PC-9 (cell line): Measurements from ENCODE around the gene COL5A1. TPM values are rescaled to one million over a fixed set of nuclear protein-coding genes. Genes with fewer than 3 reads are reported as not detected.

Experiments
- BruUV-seq: library from RNA; stranded (reverse); fragments of 400-500 nt; replicated peaks from 2 replicates; lab custom pipeline; 2021; lab: Mats Ljungman, UMichigan
- CTCF ChIA-PET: fragments of 300-600 bp; sonication (Branson Sonifier 250); formaldehyde crosslinking; loops from one replicate; lab custom pipeline; 2022; ENCODE audit warnings: antibody characterized with exemption; lab: Charles Lee
- POLR2A ChIA-PET: fragments of 300-600 bp; sonication (Branson Sonifier 250); formaldehyde crosslinking; loops from one replicate; lab custom pipeline; 2022; ENCODE audit warnings: antibody characterized with exemption; ENCODE audit not compliant: unreplicated experiment; lab: Charles Lee
- DNase-seq, 2 experiments: peaks; one replicate each; pipeline versions ENCODE4 v3.0.0 to v3.0.0-alpha.2; 2015 to 2022; ENCODE audit warnings: mixed read lengths in 1 of 2
- H2AFZ ChIP-seq: fragments of 200-600 bp; sonication (generic); 2 replicates; pipeline ENCODE4 v1.8.1; 2017; ENCODE audit warnings: antibody characterized with exemption
- H3F3A ChIP-seq: fragments of 200-600 bp; sonication (generic); 2 replicates; pipeline ENCODE4 v1.8.1; 2017; ENCODE audit warnings: antibody characterized with exemption, mild to moderate bottlenecking, low read depth; ENCODE audit not compliant: insufficient read depth
- H3K27ac ChIP-seq: fragments of 200-600 bp; sonication (generic); 2 replicates; pipeline ENCODE4 v1.6.1; 2016; ENCODE audit warnings: mixed run types
- H3K27me3 ChIP-seq: fragments of 200-600 bp; sonication (generic); 2 replicates; pipeline ENCODE4 v1.6.1; 2016; ENCODE audit warnings: low read depth, mixed run types; ENCODE audit not compliant: insufficient read depth
- H3K36me3 ChIP-seq: fragments of 200-600 bp; sonication (generic); 2 replicates; pipeline ENCODE4 v1.6.1; 2016; ENCODE audit warnings: low read depth, mixed run types
- H3K4me1 ChIP-seq: fragments of 200-600 bp; sonication (generic); replicated peaks from 2 replicates; pipeline ENCODE4 v1.6.1; 2016; ENCODE audit warnings: mixed run types; ENCODE audit not compliant: insufficient read depth
- H3K4me2 ChIP-seq: fragments of 200-600 bp; sonication (generic); 2 replicates; pipeline ENCODE4 v1.6.1; 2017; ENCODE audit warnings: mixed run types
- H3K4me3 ChIP-seq: fragments of 200-600 bp; sonication (generic); 2 replicates; pipeline ENCODE4 v1.6.1; 2016; ENCODE audit warnings: mixed run types
- H3K79me2 ChIP-seq: fragments of 200-600 bp; sonication (generic); 2 replicates; pipeline ENCODE4 v1.6.1; 2017; ENCODE audit warnings: low read depth, mixed run types
- H3K9me2 ChIP-seq: fragments of 200-600 bp; sonication (generic); 2 replicates; pipeline ENCODE4 v1.8.1; 2017; ENCODE audit warnings: mild to moderate bottlenecking; ENCODE audit not compliant: insufficient read depth
- H3K9me3 ChIP-seq: fragments of 200-600 bp; sonication (generic); 2 replicates; pipeline ENCODE4 v1.8.1; 2016; ENCODE audit warnings: low read depth; ENCODE audit not compliant: insufficient read depth
- H4K20me1 ChIP-seq: fragments of 200-600 bp; sonication (generic); 2 replicates; pipeline ENCODE4 v1.8.1; 2017; ENCODE audit not compliant: insufficient read depth
- EZH2 ChIP-seq: fragments of 200-600 bp; sonication (generic); IDR thresholded peaks from 2 replicates; pipeline ENCODE4 v1.8.0; 2017; ENCODE audit warnings: antibody characterized with exemption, low read depth
- intact Hi-C: fragments of 100-400 bp; cut with micrococcal nuclease; formaldehyde crosslinking; loops from one replicate; pipeline ENCODE4 v1.10.0; 2022; ENCODE audit not compliant: unreplicated experiment
- total RNA-seq: library from RNA; stranded (reverse); gene quantifications from 2 replicates; pipeline ENCODE4 v1.2.3, GENCODE V29; 2021
- TF ChIP-seq, protein P1 (sequence below): fragments of 200-600 bp; sonication (generic); conservative IDR thresholded peaks from 2 replicates; pipeline ENCODE4 v1.6.1; 2017; ENCODE audit warnings: mixed run types, antibody characterized with exemption, mild to moderate bottlenecking, moderate library complexity

The COL5A1 gene
- total RNA-seq, 1 experiment from 2014 or later = 15.2 TPM

DNA sequence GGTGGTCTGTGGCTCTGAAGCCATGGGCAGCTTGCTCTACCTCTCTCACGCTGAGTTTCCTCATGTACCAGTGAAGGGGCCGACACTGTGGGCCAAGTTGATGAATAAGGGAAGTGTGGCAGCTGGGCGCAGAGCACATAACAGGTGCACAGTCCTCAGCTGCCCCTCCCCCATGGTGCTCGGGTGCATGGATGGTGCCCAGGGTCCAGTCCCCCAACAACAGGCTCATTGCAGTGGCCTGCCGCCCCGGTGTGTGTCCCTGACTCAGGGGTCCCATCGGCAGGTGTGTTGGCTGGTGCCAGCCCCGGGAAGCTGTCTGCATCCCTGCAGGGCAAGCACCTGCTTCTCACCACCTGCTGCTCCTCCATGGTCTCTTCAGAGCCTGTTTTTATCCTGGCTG, 36.6 kb downstream of the COL5A1 start:
- H2AFZ ChIP-seq = no peak overlapping the region
- POLR2A ChIA-PET = no interaction called here
- no peaks in the 10 kb centered on the region for H3K4me1 ChIP-seq
- BruUV-seq = no TSS peak
- TF ChIP-seq EZH2 = no peak
- TF ChIP-seq, protein P1, sequence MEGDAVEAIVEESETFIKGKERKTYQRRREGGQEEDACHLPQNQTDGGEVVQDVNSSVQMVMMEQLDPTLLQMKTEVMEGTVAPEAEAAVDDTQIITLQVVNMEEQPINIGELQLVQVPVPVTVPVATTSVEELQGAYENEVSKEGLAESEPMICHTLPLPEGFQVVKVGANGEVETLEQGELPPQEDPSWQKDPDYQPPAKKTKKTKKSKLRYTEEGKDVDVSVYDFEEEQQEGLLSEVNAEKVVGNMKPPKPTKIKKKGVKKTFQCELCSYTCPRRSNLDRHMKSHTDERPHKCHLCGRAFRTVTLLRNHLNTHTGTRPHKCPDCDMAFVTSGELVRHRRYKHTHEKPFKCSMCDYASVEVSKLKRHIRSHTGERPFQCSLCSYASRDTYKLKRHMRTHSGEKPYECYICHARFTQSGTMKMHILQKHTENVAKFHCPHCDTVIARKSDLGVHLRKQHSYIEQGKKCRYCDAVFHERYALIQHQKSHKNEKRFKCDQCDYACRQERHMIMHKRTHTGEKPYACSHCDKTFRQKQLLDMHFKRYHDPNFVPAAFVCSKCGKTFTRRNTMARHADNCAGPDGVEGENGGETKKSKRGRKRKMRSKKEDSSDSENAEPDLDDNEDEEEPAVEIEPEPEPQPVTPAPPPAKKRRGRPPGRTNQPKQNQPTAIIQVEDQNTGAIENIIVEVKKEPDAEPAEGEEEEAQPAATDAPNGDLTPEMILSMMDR = no peak
- intact Hi-C loops = no loop called here
- H3K4me3 ChIP-seq = no peak overlapping the region
- H3K9me3 ChIP-seq = no peaks in the 10 kb centered on the region
- CTCF ChIA-PET = no interaction called here
- H3K27ac ChIP-seq = no peak overlapping the region
- H3K27me3 ChIP-seq = peaks cover 66% of the 10 kb centered on the region
- H3K36me3 ChIP-seq = no peaks in the 10 kb centered on the region
- H3K79me2 ChIP-seq = no peaks in the 10 kb centered on the region
- no peak for DNase-seq
- no peak overlapping the region for H3K4me2 ChIP-seq
- H3F3A ChIP-seq = no peaks in the 10 kb centered on the region
- H3K9me2 ChIP-seq = no peaks in the 10 kb centered on the region
- no peaks in the 10 kb centered on the region for H4K20me1 ChIP-seq

GRCh38 chr9:134678666-134679443, 37.3 kb downstream of the COL5A1 start:
- H3K36me3 ChIP-seq = no peaks in the 10 kb centered on the region
- peaks cover 69% of the 10 kb centered on the region for H3K27me3 ChIP-seq
- intact Hi-C loops = no loop called here
- no peaks in the 10 kb centered on the region for H3F3A ChIP-seq
- ChIA-PET CTCF (no interaction called here), POLR2A (no interaction called here)
- no peak overlapping the region for H3K4me2 ChIP-seq
- no TSS peak for BruUV-seq
- no peaks in the 10 kb centered on the region for H3K9me2 ChIP-seq
- no peak overlapping the region for H3K27ac ChIP-seq
- no peak for DNase-seq
- no peaks in the 10 kb centered on the region for H3K9me3 ChIP-seq
- no peaks in the 10 kb centered on the region for H3K4me1 ChIP-seq
- H2AFZ ChIP-seq = no peak overlapping the region
- TF ChIP-seq, protein P1 = no peak
- no peak for TF ChIP-seq EZH2
- H4K20me1 ChIP-seq = no peaks in the 10 kb centered on the region
- no peak overlapping the region for H3K4me3 ChIP-seq
- H3K79me2 ChIP-seq = no peaks in the 10 kb centered on the region

- intact Hi-C loops = no loop called here
- Histone ChIP-seq H3K4me1 (no peaks in the 10 kb centered on the region), H4K20me1 (no peaks in the 10 kb centered on the region), H3K27ac (no peak overlapping the region), H3K36me3 (no peaks in the 10 kb centered on the region), H3K9me3 (no peaks in the 10 kb centered on the region), H3K9me2 (no peaks in the 10 kb centered on the region), H3F3A (no peaks in the 10 kb centered on the region), H3K27me3 (peaks cover 69% of the 10 kb centered on the region), H3K79me2 (no peaks in the 10 kb centered on the region), H3K4me2 (no peak overlapping the region), H3K4me3 (no peak overlapping the region), H2AFZ (no peak overlapping the region)
- POLR2A ChIA-PET = no interaction called here
- DNase-seq = no peak
- no peak for TF ChIP-seq EZH2
- TF ChIP-seq, protein P1 = no peak
- CTCF ChIA-PET = interaction anchor here (0.6 kb wide), 1 partner anchor 108 kb away, joined by 3 read pairs; no protein-coding TSS in a partner anchor
- no TSS peak for BruUV-seq
Measured at GRCh38 chr9:134679616-134680392, 38.2 kb downstream of the COL5A1 start.
